Osteoblast (primary cell): ENCODE results near the gene AMN. TPM values are rescaled to one million over a fixed set of nuclear protein-coding genes. Genes with fewer than 3 reads are reported as not detected.
A peak's percentile ranks its signal among the peaks of the same experiment; 100 is the strongest.

Source experiments
- DNase-seq: peaks from one replicate; pipeline ENCODE4 v3.0.0; 2011; ENCODE audit warnings: low spot score, mixed read lengths; ENCODE audit not compliant: insufficient read length; ENCODE audit errors: missing footprints
- H2AFZ ChIP-seq: 2 replicates; pipeline ENCODE4 v1.6.0; 2011; ENCODE audit warnings: mild to moderate bottlenecking, low read length
- H3K27ac ChIP-seq: 2 replicates; pipeline ENCODE4 v1.5.1; 2011; ENCODE audit warnings: mild to moderate bottlenecking, low read depth, low read length, moderate library complexity
- H3K27me3 ChIP-seq: 2 replicates; pipeline ENCODE4 v1.6.0; 2012; ENCODE audit warnings: mild to moderate bottlenecking, control low read depth, inconsistent platforms, low read length, moderate library complexity; ENCODE audit not compliant: insufficient read depth
- H3K36me3 ChIP-seq: 2 replicates; pipeline ENCODE4 v1.5.1; 2011; ENCODE audit warnings: mild to moderate bottlenecking, low read length, control low read depth, moderate library complexity; ENCODE audit not compliant: insufficient read depth
- H3K4me1 ChIP-seq: 2 replicates; pipeline ENCODE4 v1.5.1; 2011; ENCODE audit warnings: mild to moderate bottlenecking, low read length, control low read depth, moderate library complexity; ENCODE audit not compliant: insufficient read depth
- H3K4me2 ChIP-seq: 2 replicates; pipeline ENCODE4 v1.6.0; 2011; ENCODE audit warnings: mild to moderate bottlenecking, low read length; ENCODE audit not compliant: insufficient read depth
- H3K4me3 ChIP-seq: fragments of 200-600 bp; sonication (generic); 3 replicates; pipeline ENCODE4 v1.5.1; 2012; ENCODE audit warnings: mild to moderate bottlenecking, low read length, inconsistent platforms; ENCODE audit not compliant: insufficient read depth
- H3K79me2 ChIP-seq: 2 replicates; pipeline ENCODE4 v1.6.0; 2012; ENCODE audit warnings: mild to moderate bottlenecking, low read length, control low read depth, inconsistent platforms; ENCODE audit not compliant: insufficient read depth
- H3K9me3 ChIP-seq: 2 replicates; pipeline ENCODE4 v1.5.1; 2011; ENCODE audit warnings: low read depth, low read length, control low read depth
- H4K20me1 ChIP-seq: 2 replicates; pipeline ENCODE4 v1.6.0; 2012; ENCODE audit warnings: mild to moderate bottlenecking, low read length, control low read depth; ENCODE audit not compliant: insufficient read depth
- CTCF ChIP-seq: IDR thresholded peaks from 2 replicates; pipeline ENCODE4 v1.5.1; 2011; ENCODE audit warnings: mild to moderate bottlenecking, low read depth, low read length, moderate library complexity; ENCODE audit errors: extremely low read depth
- total RNA-seq: library from RNA; depleted of rRNA; stranded (reverse); fragments of >200 nt; gene quantifications from 2 replicates; pipeline ENCODE4 v1.2.3, GENCODE V29; 2012

Gene AMN
- total RNA-seq, 1 donor: under 0.01 TPM

GRCh38 chr14:102883554-102883953 lies 38.9 kb upstream of the AMN start:
- Histone ChIP-seq H3K4me1 (peaks cover 8% of the 10 kb centered on the region), H3K27ac (no peak overlapping the region), H4K20me1 (peaks cover 4% of the 10 kb centered on the region), H2AFZ (no peak overlapping the region), H3K4me3 (no peak overlapping the region), H3K9me3 (no peaks in the 10 kb centered on the region), H3K27me3 (no peaks in the 10 kb centered on the region), H3K79me2 (no peaks in the 10 kb centered on the region), H3K4me2 (no peak overlapping the region), H3K36me3 (peaks cover 21% of the 10 kb centered on the region)
- TF ChIP-seq CTCF: no peak
- no peak for DNase-seq

- no peak overlapping the region for H2AFZ ChIP-seq
- peaks cover 2% of the 10 kb centered on the region for H4K20me1 ChIP-seq
- H3K27ac ChIP-seq: no peak overlapping the region
- H3K27me3 ChIP-seq: no peaks in the 10 kb centered on the region
- no peak overlapping the region for H3K4me3 ChIP-seq
- H3K9me3 ChIP-seq: no peaks in the 10 kb centered on the region
- H3K36me3 ChIP-seq: peaks cover 21% of the 10 kb centered on the region
- H3K4me1 ChIP-seq: no peaks in the 10 kb centered on the region
- no peak overlapping the region for H3K4me2 ChIP-seq
- no peaks in the 10 kb centered on the region for H3K79me2 ChIP-seq
- TF ChIP-seq CTCF: no peak
- DNase-seq: peak; percentile 18
Observed at GRCh38 chr14:102885737-102886447, 36.6 kb upstream of the AMN start.

- Histone ChIP-seq H3K79me2 (no peaks in the 10 kb centered on the region), H3K27ac (no peak overlapping the region), H3K4me2 (no peak overlapping the region), H4K20me1 (peaks cover 6% of the 10 kb centered on the region), H3K36me3 (peaks cover 17% of the 10 kb centered on the region), H3K9me3 (no peaks in the 10 kb centered on the region), H2AFZ (no peak overlapping the region), H3K27me3 (no peaks in the 10 kb centered on the region), H3K4me1 (peaks cover 15% of the 10 kb centered on the region), H3K4me3 (no peak overlapping the region)
- DNase-seq: no peak
- TF ChIP-seq CTCF: no peak
Observed at GRCh38 chr14:102888748-102889147, 33.7 kb upstream of the AMN start.

GRCh38 chr14:102889615-102890014 lies 32.8 kb upstream of the AMN start:
- Histone ChIP-seq H3K4me1 (peaks cover 17% of the 10 kb centered on the region), H3K27me3 (no peaks in the 10 kb centered on the region), H3K36me3 (peaks cover 15% of the 10 kb centered on the region), H3K9me3 (no peaks in the 10 kb centered on the region), H2AFZ (no peak overlapping the region), H3K4me2 (no peak overlapping the region), H3K4me3 (no peak overlapping the region), H3K27ac (no peak overlapping the region), H4K20me1 (peaks cover 6% of the 10 kb centered on the region), H3K79me2 (no peaks in the 10 kb centered on the region)
- DNase-seq: peak; percentile 23
- no peak for TF ChIP-seq CTCF
